Motor neuron (in vitro differentiated cells): Measurements from ENCODE around the gene NR2E3. TPM values are rescaled to one million over a fixed set of nuclear protein-coding genes. Genes with fewer than 3 reads are reported as not detected.
A peak's percentile ranks its signal among the peaks of the same experiment; 100 is the strongest.

Experiments
- ATAC-seq, 8 experiments: fragments of 200-7000 bp; cut with Tn5 transposase; replicated peaks in 6 of 8; 2 replicates each; pipeline ENCODE4 v1.8.0; 2021; ENCODE audit warnings: mild to moderate bottlenecking in 8 of 8, moderate library complexity in 8 of 8
- H3K27ac ChIP-seq, 2 donors: fragments of 250-450 bp; sonication (Bioruptor Pico); 2 replicates each; pipeline ENCODE4 v1.9.0; 2021; ENCODE audit warnings: antibody characterized with exemption in 2 of 2, mild to moderate bottlenecking in 2 of 2, moderate library complexity in 1 of 2
- H3K4me1 ChIP-seq, 2 donors: fragments of 250-450 bp; sonication (Bioruptor Pico); replicated peaks in 1 of 2; 2 replicates each; pipeline ENCODE4 v1.6.1; 2021; ENCODE audit warnings: antibody characterized with exemption in 2 of 2, mild to moderate bottlenecking in 2 of 2, moderate library complexity in 1 of 2
- H3K4me3 ChIP-seq, 5 donors: fragments of 250-450 bp; sonication (Bioruptor Pico); 2 replicates each; pipeline ENCODE4 v1.9.0; 2021; ENCODE audit warnings: antibody characterized with exemption in 5 of 5, mild to moderate bottlenecking in 5 of 5, moderate library complexity in 4 of 5
- WGBS, 10 experiments: fragments of 450-650 bp; shearing (Covaris generic); methylation state at CpG; one replicate each; pipeline ENCODE4 v1.0.0; 2022; 5-methylcytosine and 5-hydroxymethylcytosine counted together
- in situ Hi-C, 9 experiments: fragments of 400-800 bp; cut with MboI; loops; one replicate each; pipeline ENCODE4 v1.15.0; 2021; ENCODE audit warnings: low sequenced_read_pairs in 9 of 9, low pct_unique_long_range_greater_than_20kb in 2 of 9; ENCODE audit not compliant: unreplicated experiment in 9 of 9
- total RNA-seq, 8 experiments: library from RNA; unstranded; fragments of 300-600 nt; gene quantifications; 2 replicates each; pipeline versions ENCODE4 v1.2.3 to v1.2.4, GENCODE V29; 2022

Gene NR2E3
- total RNA-seq, 8 experiments from 2014 or later, result 0.31 to 1.4 (median 0.64) TPM

DNA sequence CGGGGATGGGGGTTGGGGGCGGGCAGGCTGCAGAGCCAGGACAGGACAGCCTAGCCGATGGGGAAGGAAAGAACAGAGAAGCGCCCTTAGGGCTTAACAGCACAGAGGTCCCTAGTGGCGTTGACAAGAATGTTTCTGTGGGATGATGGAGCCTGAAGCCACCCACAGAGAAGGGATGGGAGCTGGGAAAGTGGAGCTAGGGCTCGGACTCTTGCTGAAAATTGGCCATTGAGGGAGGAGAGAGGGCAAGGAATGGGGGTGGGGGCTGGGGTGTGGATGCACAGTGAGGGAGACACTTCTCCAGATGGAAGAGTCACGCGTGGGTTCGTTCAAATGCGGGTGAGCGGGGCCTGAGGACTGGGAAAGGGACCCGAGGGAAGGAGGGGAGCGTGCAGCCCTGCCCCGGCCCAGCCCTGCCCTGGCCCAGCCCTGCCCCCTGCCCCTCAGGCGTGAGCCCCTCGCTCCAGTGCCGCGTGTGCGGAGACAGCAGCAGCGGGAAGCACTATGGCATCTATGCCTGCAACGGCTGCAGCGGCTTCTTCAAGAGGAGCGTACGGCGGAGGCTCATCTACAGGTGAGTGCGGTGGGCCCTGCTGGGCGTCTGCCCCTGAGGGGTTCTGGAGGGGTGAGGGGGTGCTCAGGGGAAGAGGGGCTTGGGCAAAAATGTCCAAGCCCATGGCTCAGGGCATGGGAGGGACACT is 832 bp downstream of the NR2E3 start:
- 60% methylated on average over 1 of the region's 27 CpGs; no CpG with 5 or more reads in 9 of the 10 experiments for WGBS, 10 experiments
- Histone ChIP-seq H3K27ac (no peak overlapping the region), H3K4me3 (no peak overlapping the region), H3K4me1 (peaks cover 5 to 13% of the 10 kb centered on the region in 2 donors)
- no peak for ATAC-seq
- in situ Hi-C loops, result loop anchor here in 1 of 9 experiments (25.0 kb wide), 1 partner anchor 351 kb away; no protein-coding TSS in a partner anchor

DNA sequence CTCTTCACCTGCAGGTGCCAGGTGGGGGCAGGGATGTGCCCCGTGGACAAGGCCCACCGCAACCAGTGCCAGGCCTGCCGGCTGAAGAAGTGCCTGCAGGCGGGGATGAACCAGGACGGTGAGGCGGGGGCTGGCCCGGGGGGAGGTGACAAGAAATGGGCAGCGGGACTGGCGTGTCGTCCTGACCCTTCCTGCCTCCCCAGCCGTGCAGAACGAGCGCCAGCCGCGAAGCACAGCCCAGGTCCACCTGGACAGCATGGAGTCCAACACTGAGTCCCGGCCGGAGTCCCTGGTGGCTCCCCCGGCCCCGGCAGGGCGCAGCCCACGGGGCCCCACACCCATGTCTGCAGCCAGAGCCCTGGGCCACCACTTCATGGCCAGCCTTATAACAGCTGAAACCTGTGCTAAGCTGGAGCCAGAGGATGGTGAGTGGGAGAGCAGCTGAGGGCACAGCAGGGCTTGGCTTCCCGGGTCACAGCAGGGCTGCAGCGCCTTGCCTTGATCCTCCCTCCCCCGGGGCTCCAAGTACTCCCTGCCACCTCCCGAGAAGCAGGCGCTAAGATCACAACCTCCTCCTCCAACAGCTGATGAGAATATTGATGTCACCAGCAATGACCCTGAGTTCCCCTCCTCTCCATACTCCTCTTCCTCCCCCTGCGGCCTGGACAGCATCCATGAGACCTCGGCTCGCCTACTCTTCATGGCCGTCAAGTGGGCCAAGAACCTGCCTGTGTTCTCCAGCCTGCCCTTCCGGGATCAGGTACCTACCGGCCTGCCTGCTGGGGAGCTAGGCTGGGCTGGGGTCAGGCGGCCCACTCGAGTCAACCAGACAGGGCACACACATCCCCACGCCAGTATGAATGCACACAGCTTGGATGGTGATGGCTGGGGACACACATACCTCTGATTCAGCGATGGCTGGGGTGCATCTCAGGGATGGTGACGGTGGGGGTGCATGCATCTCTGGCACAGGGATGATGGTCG is 1.7 kb downstream of the NR2E3 start:
- Histone ChIP-seq H3K4me1 (peaks cover 0 to 4% of the 10 kb centered on the region in 2 donors), H3K4me3 (no peak overlapping the region), H3K27ac (no peak overlapping the region)
- WGBS, 10 experiments, result 61 to 95% (median 83%) methylated on average over 3 to 11 of the region's 38 CpGs; no CpG with 5 or more reads in 6 of the 10 experiments
- in situ Hi-C loops, result loop anchor here in 1 of 9 experiments (25.0 kb wide), 1 partner anchor 350 kb away; no protein-coding TSS in a partner anchor
- ATAC-seq, result no peak

DNA sequence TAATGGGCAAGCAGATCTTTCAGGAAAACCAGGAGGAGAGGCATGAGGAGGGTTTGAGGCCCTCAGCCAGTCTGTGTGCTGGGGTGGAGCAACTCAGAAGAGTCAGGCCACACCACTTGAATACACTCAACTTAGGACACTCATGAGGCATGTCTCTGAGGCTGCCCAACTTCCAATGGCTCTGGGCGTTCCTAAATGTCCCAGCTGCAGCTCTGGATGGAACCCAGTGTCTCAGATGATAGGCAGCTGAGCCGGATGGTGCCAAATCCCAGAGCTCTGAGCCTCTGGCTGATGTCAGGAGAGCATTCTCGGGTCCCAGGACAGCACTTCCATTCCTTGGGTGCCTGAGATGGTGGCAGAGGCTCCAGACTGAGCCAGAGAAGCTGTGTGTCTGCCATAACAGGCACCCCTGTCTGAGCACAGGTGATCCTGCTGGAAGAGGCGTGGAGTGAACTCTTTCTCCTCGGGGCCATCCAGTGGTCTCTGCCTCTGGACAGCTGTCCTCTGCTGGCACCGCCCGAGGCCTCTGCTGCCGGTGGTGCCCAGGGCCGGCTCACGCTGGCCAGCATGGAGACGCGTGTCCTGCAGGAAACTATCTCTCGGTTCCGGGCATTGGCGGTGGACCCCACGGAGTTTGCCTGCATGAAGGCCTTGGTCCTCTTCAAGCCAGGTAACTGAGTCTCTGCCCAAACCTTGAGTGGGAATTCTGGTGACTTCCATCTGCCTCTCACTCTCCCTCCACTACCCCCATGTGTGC is 2.8 kb downstream of the NR2E3 start:
- Histone ChIP-seq H3K27ac (no peak overlapping the region), H3K4me1 (no peaks in the 10 kb centered on the region), H3K4me3 (no peak overlapping the region)
- ATAC-seq, result peak in 3 of 8 experiments; percentile 41 to 94 (median 83)
- 100% methylated on average over 1 to 2 of the region's 16 CpGs; no CpG with 5 or more reads in 8 of the 10 experiments for WGBS, 10 experiments
- in situ Hi-C loops, result loop anchor here in 1 of 9 experiments (25.0 kb wide), 1 partner anchor 349 kb away; no protein-coding TSS in a partner anchor

DNA sequence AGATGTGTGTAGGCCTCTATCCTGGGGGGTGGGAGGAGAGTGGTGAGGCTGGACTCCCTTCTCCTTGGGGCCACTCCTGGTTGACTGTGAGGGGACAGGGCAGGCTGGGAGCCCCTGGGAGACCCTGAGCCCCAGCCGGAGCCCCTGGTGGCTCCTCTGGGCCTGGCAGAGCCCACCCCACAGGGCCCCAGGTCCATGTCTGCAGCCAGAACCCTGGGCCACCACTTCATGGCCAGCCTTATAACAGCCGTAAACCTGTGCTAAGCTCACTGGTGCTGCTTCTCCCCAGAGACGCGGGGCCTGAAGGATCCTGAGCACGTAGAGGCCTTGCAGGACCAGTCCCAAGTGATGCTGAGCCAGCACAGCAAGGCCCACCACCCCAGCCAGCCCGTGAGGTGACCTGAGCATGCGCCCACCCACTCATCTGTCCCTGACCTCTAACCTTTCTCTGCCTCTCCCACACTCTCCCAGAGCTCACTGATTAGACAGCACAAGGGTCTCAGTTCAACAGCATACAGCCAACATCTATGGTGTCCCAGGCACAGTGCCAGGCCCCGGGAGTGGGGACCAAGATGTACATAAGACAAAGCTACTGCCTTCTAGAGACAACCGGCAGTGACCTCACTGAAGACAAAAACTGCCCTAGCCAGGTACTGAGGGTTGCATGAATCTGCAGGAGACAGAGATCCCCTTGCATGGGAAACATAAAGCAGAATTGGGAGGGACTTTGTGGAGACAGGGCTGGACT is 3.5 kb downstream of the NR2E3 start:
- Histone ChIP-seq H3K4me1 (no peaks in the 10 kb centered on the region), H3K4me3 (no peak overlapping the region), H3K27ac (no peak overlapping the region)
- 40 to 100% (median 91%) methylated on average over 1 to 5 of the region's 9 CpGs; no CpG with 5 or more reads in 5 of the 10 experiments for WGBS, 10 experiments
- in situ Hi-C loops, result loop anchor here in 1 of 9 experiments (25.0 kb wide), 1 partner anchor 348 kb away; no protein-coding TSS in a partner anchor
- ATAC-seq, result no peak

DNA sequence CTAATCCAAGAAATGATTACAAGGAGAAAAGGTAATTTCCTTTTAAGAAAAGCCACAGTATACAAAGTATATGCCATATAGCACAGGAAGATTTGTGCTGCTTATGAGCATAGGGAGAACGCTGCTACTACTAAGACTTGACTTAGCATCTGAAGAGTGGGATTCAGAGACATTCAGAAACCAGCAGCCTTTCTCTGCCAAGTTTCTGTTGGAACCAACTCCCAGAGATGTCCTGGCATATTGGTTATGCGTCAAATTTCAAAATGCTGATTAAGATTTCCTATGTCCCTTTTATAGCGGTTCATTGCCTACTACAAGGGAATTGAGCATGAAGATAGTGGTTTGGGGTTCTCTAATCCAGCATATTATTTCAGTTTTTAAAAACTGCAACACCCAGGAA is 4.9 kb downstream of the NR2E3 start:
- ATAC-seq, result no peak
- Histone ChIP-seq H3K4me3 (no peak overlapping the region), H3K4me1 (no peaks in the 10 kb centered on the region), H3K27ac (no peak overlapping the region)
- in situ Hi-C loops, result loop anchor here in 1 of 9 experiments (25.0 kb wide), 1 partner anchor 347 kb away; no protein-coding TSS in a partner anchor
- 40 to 100% (median 93%) methylated on average over 1 to 3 of the region's 3 CpGs; no CpG with 5 or more reads in 1 of the 10 experiments for WGBS, 10 experiments

DNA sequence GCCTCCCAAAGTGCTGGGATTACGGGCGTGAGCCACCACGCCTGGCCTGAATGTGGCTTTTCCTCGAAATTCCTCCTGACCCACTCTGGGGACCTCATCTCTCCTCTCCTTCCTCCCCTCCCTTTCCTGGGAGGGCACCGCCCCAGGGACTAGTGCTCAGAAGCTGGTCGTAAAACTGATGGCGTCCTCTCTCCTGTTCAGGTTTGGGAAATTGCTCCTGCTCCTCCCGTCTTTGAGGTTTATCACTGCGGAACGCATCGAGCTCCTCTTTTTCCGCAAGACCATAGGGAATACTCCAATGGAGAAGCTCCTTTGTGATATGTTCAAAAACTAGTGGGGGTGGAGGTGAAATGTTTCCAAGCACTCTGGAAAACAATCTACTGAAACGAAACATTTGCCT is 7.0 kb downstream of the NR2E3 start:
- no peak for ATAC-seq
- in situ Hi-C loops, result loop anchor here in 1 of 9 experiments (25.0 kb wide), 1 partner anchor 345 kb away; no protein-coding TSS in a partner anchor
- Histone ChIP-seq H3K4me1 (no peaks in the 10 kb centered on the region), H3K4me3 (no peak overlapping the region), H3K27ac (no peak overlapping the region)
- WGBS, 10 experiments, result 43 to 100% (median 94%) methylated on average over 1 to 7 of the region's 13 CpGs; no CpG with 5 or more reads in 3 of the 10 experiments

DNA sequence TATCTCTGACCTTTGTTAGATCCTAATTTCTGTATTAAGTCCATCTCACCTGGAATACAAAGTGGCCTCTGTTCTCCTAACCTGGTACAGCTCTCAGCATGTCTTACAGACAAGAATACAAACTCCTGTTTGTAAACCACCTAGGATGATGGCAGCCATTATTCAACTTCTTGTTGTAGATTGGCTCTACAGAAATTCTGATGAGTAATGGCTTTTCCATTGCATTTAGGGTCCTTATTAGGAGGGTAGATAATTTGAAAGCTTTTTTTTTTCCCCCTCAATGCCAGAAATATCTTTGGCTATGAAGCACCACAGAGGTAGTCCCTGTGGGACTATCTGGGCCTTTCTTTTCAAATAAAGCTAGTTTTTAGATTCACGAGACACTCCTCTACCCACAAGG is 9.8 kb downstream of the NR2E3 start:
- no peak overlapping the region for H3K4me3 ChIP-seq
- 83 to 100% (median 86%) methylated on average over 1 of the region's 1 CpG; no CpG with 5 or more reads in 7 of the 10 experiments for WGBS, 10 experiments
- in situ Hi-C loops, result loop anchor here in 1 of 9 experiments (25.0 kb wide), 1 partner anchor 342 kb away; no protein-coding TSS in a partner anchor
- no peaks in the 10 kb centered on the region for H3K4me1 ChIP-seq
- H3K27ac ChIP-seq, result no peak overlapping the region
- ATAC-seq, result no peak

DNA sequence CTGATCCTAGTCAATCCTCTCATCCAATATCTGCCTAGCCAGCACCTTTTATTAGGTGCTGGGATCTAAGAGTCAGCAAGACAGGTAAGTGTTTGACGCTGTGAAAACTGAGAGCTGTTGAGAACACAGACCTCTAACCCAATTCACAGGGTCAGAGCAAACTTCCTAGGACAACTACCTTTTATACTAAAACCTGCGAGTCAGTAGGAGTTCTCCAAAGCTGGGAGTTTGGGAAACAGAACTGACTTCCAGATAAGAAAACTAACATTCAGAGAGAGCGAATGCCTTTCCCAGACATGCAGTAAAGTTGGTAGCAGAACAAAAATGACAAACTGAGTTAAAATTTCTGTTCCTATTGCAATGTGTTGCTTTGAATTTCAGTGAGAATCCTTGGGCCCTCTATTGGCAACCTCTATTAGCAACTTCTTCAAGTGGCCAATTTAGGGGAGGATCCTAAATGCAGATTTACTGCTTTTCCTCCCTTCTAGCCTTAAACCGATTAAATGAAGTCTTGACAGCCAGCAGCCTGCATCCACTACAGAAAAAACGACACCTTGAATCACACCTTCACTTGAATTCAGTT is 11.3 kb downstream of the NR2E3 start:
- 64 to 100% (median 96%) methylated on average over 2 to 5 of the region's 5 CpGs; no CpG with 5 or more reads in 1 of the 10 experiments for WGBS, 10 experiments
- ATAC-seq, result no peak
- H3K4me1 ChIP-seq, result no peaks in the 10 kb centered on the region
- in situ Hi-C loops, result loop anchor here in 1 of 9 experiments (25.0 kb wide), 1 partner anchor 341 kb away; no protein-coding TSS in a partner anchor
- H3K4me3 ChIP-seq, result no peak overlapping the region
- no peak overlapping the region for H3K27ac ChIP-seq

DNA sequence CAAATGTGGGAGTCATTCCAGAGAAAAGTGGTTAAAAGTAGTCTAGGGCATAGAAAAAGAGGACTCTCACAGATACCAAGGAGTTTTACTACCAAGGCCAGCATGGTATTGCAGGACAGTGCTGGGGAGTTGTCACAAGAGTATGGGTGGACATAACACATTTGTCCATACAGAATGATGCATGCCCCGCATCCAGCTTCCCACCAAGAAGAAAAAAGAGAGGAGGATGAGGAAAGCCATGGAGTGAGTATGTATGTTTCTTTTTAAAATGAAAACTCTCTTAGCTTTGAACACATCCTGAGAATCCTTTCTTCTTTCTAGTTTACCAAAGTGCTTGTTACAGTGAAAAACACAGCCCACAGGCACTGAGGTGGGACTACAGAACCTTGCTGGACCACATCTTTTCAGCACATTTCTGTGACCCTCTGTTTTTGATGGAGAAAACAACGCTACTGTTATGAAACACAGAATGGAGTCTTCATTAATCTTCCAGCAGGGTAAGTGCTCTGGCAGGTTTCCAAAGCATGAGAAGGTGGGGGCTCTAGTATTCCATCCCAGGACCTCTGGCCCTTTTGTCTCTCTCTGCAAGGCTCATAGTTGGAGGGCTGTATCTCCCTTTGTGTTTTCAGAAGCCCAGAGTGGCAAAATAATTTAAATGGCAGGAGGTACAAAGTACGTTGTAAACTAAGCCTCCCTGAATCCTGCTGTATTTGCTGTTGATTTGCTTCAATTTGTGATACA is 12.7 kb downstream of the NR2E3 start:
- ATAC-seq, result no peak
- in situ Hi-C loops, result loop anchor here in 1 of 9 experiments (25.0 kb wide), 1 partner anchor 339 kb away; no protein-coding TSS in a partner anchor
- H3K4me1 ChIP-seq, result no peaks in the 10 kb centered on the region
- no peak overlapping the region for H3K27ac ChIP-seq
- WGBS, 10 experiments, result 14 to 100% (median 88%) methylated on average over 1 to 3 of the region's 3 CpGs; no CpG with 5 or more reads in 2 of the 10 experiments
- no peak overlapping the region for H3K4me3 ChIP-seq

DNA sequence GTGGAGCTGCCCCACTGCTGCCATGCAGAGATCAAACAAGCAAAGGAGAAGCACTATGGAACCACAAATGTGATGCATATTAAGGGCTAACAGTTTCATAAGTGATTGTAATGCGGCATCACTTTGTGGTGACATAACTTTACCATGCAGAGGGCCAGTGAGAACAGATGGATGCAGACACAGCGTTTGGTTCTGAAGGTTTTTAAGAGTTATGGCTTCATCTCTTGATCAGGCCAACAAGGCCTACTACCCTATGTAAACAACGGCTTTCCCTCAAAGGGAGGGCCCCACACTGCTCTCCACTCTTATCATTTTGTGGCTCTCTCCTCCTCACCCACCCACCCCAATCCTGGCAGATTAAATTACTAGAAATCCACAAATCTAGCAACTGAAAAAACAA is 13.4 kb downstream of the NR2E3 start:
- WGBS, 10 experiments, result 14 to 100% (median 93%) methylated on average over 1 to 3 of the region's 3 CpGs; no CpG with 5 or more reads in 3 of the 10 experiments
- ATAC-seq, result no peak
- no peak overlapping the region for H3K27ac ChIP-seq
- in situ Hi-C loops, result loop anchor here in 1 of 9 experiments (25.0 kb wide), 1 partner anchor 338 kb away; no protein-coding TSS in a partner anchor
- no peak overlapping the region for H3K4me3 ChIP-seq
- no peaks in the 10 kb centered on the region for H3K4me1 ChIP-seq
